HUES64 (cell line): ENCODE results near the gene HBB.
"Not testable (repeated sequence)": the region's sequence is repeated elsewhere in the genome, so short reads cannot be mapped to it uniquely, and the experiment has no call there.

Experiments
- H3K27ac ChIP-seq: 2 replicates; pipeline ENCODE4 v1.7.0; 2013; ENCODE audit warnings: low read depth, low read length, inconsistent platforms
- H3K27me3 ChIP-seq: 2 replicates; pipeline ENCODE4 v1.6.1; 2013; ENCODE audit warnings: mild to moderate bottlenecking, low read length; ENCODE audit not compliant: insufficient read depth
- H3K36me3 ChIP-seq: 2 replicates; pipeline ENCODE4 v1.6.1; 2013; ENCODE audit warnings: mild to moderate bottlenecking, low read length; ENCODE audit not compliant: insufficient read depth
- H3K4me1 ChIP-seq: 2 replicates; pipeline ENCODE4 v1.6.1; 2013; ENCODE audit warnings: mild to moderate bottlenecking, low read length, moderate library complexity; ENCODE audit not compliant: insufficient read depth
- H3K4me3 ChIP-seq: 2 replicates; pipeline ENCODE4 v1.5.1; 2013; ENCODE audit warnings: mild to moderate bottlenecking, low read length, moderate library complexity
- H3K9ac ChIP-seq: 2 replicates; pipeline ENCODE4 v1.6.1; 2013; ENCODE audit warnings: mild to moderate bottlenecking, low read depth, low read length
- H3K9me3 ChIP-seq: 2 replicates; pipeline ENCODE4 v1.6.1; 2013; ENCODE audit warnings: low read depth, low read length; ENCODE audit not compliant: insufficient read depth
- WGBS: fragments of 150-250, 120-280 bp; methylation state at CpG from one replicate; pipeline ENCODE4 v1.1.7; 2013; ENCODE audit warnings: missing lambda C conversion rate; 5-methylcytosine and 5-hydroxymethylcytosine counted together

Gene HBB

GRCh38 chr11:5254646-5255413 lies 28.0 kb upstream of the HBB start, which contains the start of gene HBG2:
Gene HBG2, minus strand, starts transcription at chr11:5254781. Its CDS starts 53 bp downstream, at chr11:5254728.
- H3K9me3 ChIP-seq, H3K9ac ChIP-seq: not testable (repeated sequence)

GRCh38 chr11:5254023-5254422 lies 27.2 kb upstream of the HBB start:
- H3K9ac ChIP-seq, H3K36me3 ChIP-seq, H3K9me3 ChIP-seq, H3K4me3 ChIP-seq, H3K27me3 ChIP-seq, H3K27ac ChIP-seq: not testable (repeated sequence)
- WGBS, result 90% methylated on average over 2 of the region's 2 CpGs
- H3K4me1 ChIP-seq, result peaks cover 19% of the 10 kb centered on the region

More at GRCh38 chr11:5254646-5255413, 28.0 kb upstream of the HBB start, which contains the start of gene HBG2:
- H3K27ac ChIP-seq, H3K36me3 ChIP-seq, H3K4me3 ChIP-seq, H3K27me3 ChIP-seq: not testable (repeated sequence)
- H3K4me1 ChIP-seq, result peaks cover 19% of the 10 kb centered on the region
- WGBS, result 100% methylated on average over 3 of the region's 9 CpGs

GRCh38 chr11:5253440-5253839 lies 26.6 kb upstream of the HBB start:
- H3K27me3 ChIP-seq, H3K36me3 ChIP-seq, H3K9me3 ChIP-seq, H3K9ac ChIP-seq, H3K27ac ChIP-seq, H3K4me3 ChIP-seq: not testable (repeated sequence)
- WGBS, result 88% methylated on average over 5 of the region's 5 CpGs
- peaks cover 16% of the 10 kb centered on the region for H3K4me1 ChIP-seq

- H3K9me3 ChIP-seq, result no peaks in the 10 kb centered on the region
- WGBS, result 88% methylated on average over 1 of the region's 1 CpG
These were observed 26.0 kb upstream of the HBB start for GRCh38 chr11:5252919-5253265.

GRCh38 chr11:5252192-5252918 lies 25.5 kb upstream of the HBB start:
- H3K36me3 ChIP-seq, result no peaks in the 10 kb centered on the region
- WGBS, result 95% methylated on average over 9 of the region's 9 CpGs

More at GRCh38 chr11:5252919-5253265, 26.0 kb upstream of the HBB start:
- Histone ChIP-seq H3K9ac (no peak overlapping the region), H3K4me1 (peaks cover 10% of the 10 kb centered on the region), H3K36me3 (no peaks in the 10 kb centered on the region), H3K4me3 (no peak overlapping the region), H3K27me3 (no peaks in the 10 kb centered on the region; the same call in 1 of the 2 replicates), H3K27ac (no peak overlapping the region)

GRCh38 chr11:5251746-5252145 lies 24.9 kb upstream of the HBB start:
- no peaks in the 10 kb centered on the region for H3K36me3 ChIP-seq
- no peaks in the 10 kb centered on the region for H3K9me3 ChIP-seq
- H3K27me3 ChIP-seq, result no peaks in the 10 kb centered on the region; the same call in 1 of the 2 replicates
- no peak overlapping the region for H3K27ac ChIP-seq
- H3K9ac ChIP-seq, result no peak overlapping the region
- no peak overlapping the region for H3K4me3 ChIP-seq
- WGBS, result 100% methylated on average over 2 of the region's 2 CpGs
- H3K4me1 ChIP-seq, result peaks cover under 1% of the 10 kb centered on the region; the same call in 1 of the 2 replicates

More at GRCh38 chr11:5252192-5252918, 25.5 kb upstream of the HBB start:
- Histone ChIP-seq H3K9me3 (no peaks in the 10 kb centered on the region), H3K27ac (no peak overlapping the region), H3K9ac (no peak overlapping the region), H3K4me3 (no peak overlapping the region), H3K4me1 (peaks cover 5% of the 10 kb centered on the region), H3K27me3 (no peaks in the 10 kb centered on the region; the same call in 1 of the 2 replicates)

GRCh38 chr11:5250543-5251204 lies 23.8 kb upstream of the HBB start:
- H3K4me1 ChIP-seq, result no peaks in the 10 kb centered on the region
- no peaks in the 10 kb centered on the region for H3K9me3 ChIP-seq
- WGBS, result 98% methylated on average over 3 of the region's 4 CpGs
- H3K27me3 ChIP-seq, result no peaks in the 10 kb centered on the region
- H3K36me3 ChIP-seq, result no peaks in the 10 kb centered on the region
- no peak overlapping the region for H3K4me3 ChIP-seq
- no peak overlapping the region for H3K9ac ChIP-seq
- no peak overlapping the region for H3K27ac ChIP-seq

GRCh38 chr11:5249807-5250396 lies 23.0 kb upstream of the HBB start, which contains the start of gene HBG1:
Gene HBG1, minus strand, starts transcription at chr11:5249857. Its CDS starts 53 bp downstream, at chr11:5249804.
- not testable (repeated sequence) for H3K9me3 ChIP-seq, H3K9ac ChIP-seq, H3K27ac ChIP-seq, H3K4me1 ChIP-seq, H3K27me3 ChIP-seq, H3K4me3 ChIP-seq, H3K36me3 ChIP-seq
- 96% methylated on average over 3 of the region's 9 CpGs for WGBS

- H3K27me3 ChIP-seq, H3K36me3 ChIP-seq, H3K27ac ChIP-seq, H3K9me3 ChIP-seq, H3K4me1 ChIP-seq, H3K4me3 ChIP-seq, H3K9ac ChIP-seq: not testable (repeated sequence)
- whole genome bisulfite sequencing, result 86% methylated on average over 2 of the region's 7 CpGs
These were observed 21.6 kb upstream of the HBB start for GRCh38 chr11:5248498-5248897.

GRCh38 chr11:5247472-5248192 lies 20.8 kb upstream of the HBB start:
- Histone ChIP-seq H3K27me3 (no peaks in the 10 kb centered on the region), H3K36me3 (no peaks in the 10 kb centered on the region), H3K4me1 (no peaks in the 10 kb centered on the region), H3K4me3 (no peak overlapping the region), H3K9me3 (no peaks in the 10 kb centered on the region), H3K27ac (no peak overlapping the region), H3K9ac (no peak overlapping the region)
- 91% methylated on average over 3 of the region's 3 CpGs for WGBS
